Endothelial cell of umbilical vein (primary cell): ENCODE data around the gene PPP2R2C. TPM values are rescaled to one million over a fixed set of nuclear protein-coding genes. Genes with fewer than 3 reads are reported as not detected.

Source experiments
- BruUV-seq: library from RNA; stranded (reverse); fragments of 400-500 nt; replicated peaks from 2 replicates; lab custom pipeline; 2021; lab: Mats Ljungman, UMichigan
- CTCF ChIA-PET: fragments of 300-600, 350-600 bp; sonication (Branson Sonifier 250); formaldehyde crosslinking; loops from one replicate; lab custom pipeline; 2021; ENCODE audit warnings: antibody characterized with exemption, inconsistent platforms; lab: Charles Lee
- POLR2A ChIA-PET: fragments of 300-600, 350-600 bp; sonication (Branson Sonifier 250); formaldehyde crosslinking; loops from one replicate; lab custom pipeline; 2021; ENCODE audit warnings: antibody characterized with exemption, inconsistent platforms; lab: Charles Lee
- DNase-seq: peaks from one replicate; pipeline ENCODE4 v3.0.0-alpha.2; 2011; ENCODE audit warnings: low read depth, low spot score
- FAIRE-seq: peaks from 2 replicates; lab custom pipeline; 2011; peaks lifted over from hg19 to GRCh38; lab: Jason Lieb, UNC
- H2AFZ ChIP-seq: 2 replicates; pipeline ENCODE4 v1.6.0; 2012; ENCODE audit warnings: low read depth, low read length, control low read depth, inconsistent platforms
- H3K27ac ChIP-seq: 2 replicates; pipeline ENCODE4 v1.5.1; 2011; ENCODE audit warnings: low read depth, mild to moderate bottlenecking, control low read depth, low read length, moderate library complexity; ENCODE audit not compliant: insufficient read depth
- H3K27me3 ChIP-seq, 2 experiments: 2 replicates each; pipeline versions ENCODE4 v1.6.0 to v1.6.1; 2011; ENCODE audit warnings: low read length in 2 of 2, mixed read lengths in 1 of 2; ENCODE audit not compliant: control insufficient read depth in 2 of 2, insufficient read depth in 2 of 2
- H3K36me3 ChIP-seq, 2 experiments: 2 replicates in 1 of 2; 3 replicates in 1 of 2; pipeline ENCODE4 v1.5.1; 2011; ENCODE audit warnings: low read length in 2 of 2, mild to moderate bottlenecking in 1 of 2, moderate library complexity in 1 of 2; ENCODE audit not compliant: control insufficient read depth in 2 of 2, insufficient read depth in 2 of 2; ENCODE audit errors: extremely low read depth in 1 of 2
- H3K4me1 ChIP-seq: 3 replicates; pipeline ENCODE4 v1.5.1; 2011; ENCODE audit warnings: mild to moderate bottlenecking, low read length; ENCODE audit not compliant: control insufficient read depth, insufficient read depth; ENCODE audit errors: extremely low read depth
- H3K4me2 ChIP-seq: 2 replicates; pipeline ENCODE4 v1.6.1; 2011; ENCODE audit warnings: low read length, control low read depth, mixed read lengths; ENCODE audit not compliant: insufficient read depth
- H3K4me3 ChIP-seq, 3 experiments: fragments of 200-600 bp in 1 of 3; sonication (generic), shearing (Covaris generic) in 1 of 3; replicated peaks in 1 of 3; 2 replicates each; pipeline ENCODE4 v1.5.1; 2011 to 2016; ENCODE audit warnings: control low read depth in 3 of 3, low read length in 3 of 3, mild to moderate bottlenecking in 2 of 3, inconsistent platforms in 1 of 3, low read depth in 1 of 3, moderate library complexity in 1 of 3; ENCODE audit not compliant: insufficient read depth in 1 of 3
- H3K79me2 ChIP-seq: 2 replicates; pipeline ENCODE4 v1.6.0; 2012; ENCODE audit warnings: low read length, inconsistent platforms; ENCODE audit not compliant: control insufficient read depth, insufficient read depth
- H3K9ac ChIP-seq: replicated peaks from 2 replicates; pipeline ENCODE3; 2011; ENCODE audit warnings: low read length, control low read depth; ENCODE audit not compliant: insufficient read depth; ENCODE audit errors: extremely low read depth
- H3K9me1 ChIP-seq: replicated peaks from 3 replicates; pipeline ENCODE4 v1.6.0; 2011; ENCODE audit warnings: mild to moderate bottlenecking, low read length; ENCODE audit not compliant: control insufficient read depth, insufficient read depth; ENCODE audit errors: extremely low read depth
- H3K9me3 ChIP-seq: replicated peaks from 2 replicates; pipeline ENCODE4 v1.5.1; 2012; ENCODE audit warnings: low read length, inconsistent platforms; ENCODE audit not compliant: control insufficient read depth, insufficient read depth
- H4K20me1 ChIP-seq: replicated peaks from 2 replicates; pipeline ENCODE3; 2011; ENCODE audit warnings: mild to moderate bottlenecking, low read length; ENCODE audit not compliant: control insufficient read depth, insufficient read depth; ENCODE audit errors: extremely low read depth
- EZH2 ChIP-seq: IDR thresholded peaks from 2 replicates; pipeline ENCODE4 v1.6.1; 2012; ENCODE audit warnings: borderline replicate concordance, low read depth, mild to moderate bottlenecking, moderate library complexity, low read length, inconsistent platforms; ENCODE audit not compliant: severe bottlenecking
- FOS ChIP-seq: IDR thresholded peaks from 2 replicates; pipeline ENCODE4 v1.6.1; 2011; ENCODE audit warnings: mild to moderate bottlenecking, low read length, moderate library complexity, borderline replicate concordance; ENCODE audit not compliant: insufficient read depth
- GATA2 ChIP-seq: IDR thresholded peaks from 2 replicates; pipeline ENCODE4 v1.7.0; 2011; ENCODE audit warnings: low read depth, mild to moderate bottlenecking, moderate library complexity, mixed read lengths, low read length; ENCODE audit not compliant: insufficient read length, insufficient read depth
- JUN ChIP-seq: IDR thresholded peaks from 2 replicates; pipeline ENCODE4 v1.6.1; 2011; ENCODE audit warnings: borderline replicate concordance, low read depth; ENCODE audit not compliant: insufficient read length, insufficient read depth
- MYC ChIP-seq: IDR thresholded peaks from one replicate; pipeline ENCODE4 v1.6.1; 2011; ENCODE audit warnings: mild to moderate bottlenecking, low read depth, low read length
- POLR2A ChIP-seq: IDR thresholded peaks from 2 replicates; pipeline ENCODE4 v1.6.1; 2012; ENCODE audit warnings: low read depth, mild to moderate bottlenecking, control low read depth, low read length
- POLR2AphosphoS5 ChIP-seq: IDR thresholded peaks from 2 replicates; pipeline ENCODE4 v1.6.1; 2012; ENCODE audit warnings: low read depth, mild to moderate bottlenecking, control low read depth, low read length, moderate library complexity; ENCODE audit not compliant: insufficient read depth
- dilution Hi-C: fragments of 300-500 bp; cut with MboI; formaldehyde crosslinking; loops from one replicate; pipeline ENCODE4 v1.15.0; 2019; ENCODE audit warnings: low sequenced_read_pairs; ENCODE audit not compliant: extremely low pct_ligation_motif_present
- intact Hi-C: fragments of 100-400 bp; cut with micrococcal nuclease; formaldehyde crosslinking; loops from one replicate; pipeline ENCODE4 v1.10.0; 2022
- polyA plus RNA-seq, 4 experiments: library from polyadenylated mRNA; depleted of rRNA in 3 of 4; stranded (reverse) in 3 of 4; unstranded in 1 of 4; fragments of >200 nt; gene quantifications; 2 replicates each; pipeline versions ENCODE4 v1.2.1 to v1.2.3, GENCODE V29; 2011 to 2012; ENCODE audit warnings: missing spikeins in 1 of 4
- total RNA-seq: library from RNA; stranded (reverse); gene quantifications from 2 replicates; pipeline ENCODE4 v1.2.3, GENCODE V29; 2021
- TF ChIP-seq, protein P1 (sequence below), 2 donors: IDR thresholded peaks; 1 replicate in 1 of 2; 2 replicates in 1 of 2; pipeline ENCODE4 v1.5.1; 2011; ENCODE audit warnings: low read length in 2 of 2, mild to moderate bottlenecking in 2 of 2, moderate library complexity in 2 of 2, control low read depth in 1 of 2, inconsistent platforms in 1 of 2, low read depth in 1 of 2; ENCODE audit not compliant: insufficient read depth in 1 of 2; ENCODE audit errors: extremely low read depth in 1 of 2
- TF ChIP-seq, protein P2 (sequence below): IDR thresholded peaks from 2 replicates; pipeline ENCODE4 v1.6.1; 2011; ENCODE audit not compliant: insufficient read depth, insufficient read length

Gene PPP2R2C
- total and polyA plus RNA-seq, 2 donors (not counting 3 experiments of a cell fraction or from before 2014, with no cell fraction given): 0.03 to 0.09 TPM

DNA sequence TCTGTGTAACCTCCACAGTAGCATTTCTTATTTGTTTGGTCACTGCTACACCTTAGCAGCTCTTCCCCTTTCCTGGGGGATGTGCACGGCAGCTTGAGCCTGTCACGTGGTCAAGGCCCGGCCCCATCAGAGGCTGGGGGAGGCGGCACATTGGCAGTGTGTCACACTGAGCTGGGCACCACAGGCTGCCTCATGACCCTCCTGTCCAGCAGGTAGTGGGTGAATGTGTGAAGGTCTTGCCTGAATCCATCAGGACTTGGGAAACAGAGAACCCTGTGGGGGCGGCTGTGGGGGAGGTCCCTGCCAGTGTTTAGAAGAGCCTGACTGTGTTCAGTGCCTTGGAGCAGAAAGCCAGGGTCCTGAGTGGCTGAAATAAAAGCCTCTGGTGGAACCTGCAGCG lies 169.5 kb downstream of the PPP2R2C start:
- dilution Hi-C loops: no loop called here
- Histone ChIP-seq H3K27ac (no peak overlapping the region), H3K79me2 (no peaks in the 10 kb centered on the region), H3K9me1 (no peaks in the 10 kb centered on the region), H3K9ac (no peak overlapping the region), H3K27me3 (peaks cover 0 to 7% of the 10 kb centered on the region in 2 experiments), H3K36me3 (peaks cover 2 to 43% of the 10 kb centered on the region in 2 experiments), H3K9me3 (no peaks in the 10 kb centered on the region), H2AFZ (no peak overlapping the region), H3K4me2 (no peak overlapping the region), H4K20me1 (no peaks in the 10 kb centered on the region), H3K4me1 (no peaks in the 10 kb centered on the region), H3K4me3 (no peak overlapping the region)
- FAIRE-seq: no peak
- TF ChIP-seq GATA2: no peak
- TF ChIP-seq POLR2AphosphoS5: no peak
- TF ChIP-seq POLR2A: no peak
- TF ChIP-seq JUN: no peak
- TF ChIP-seq, protein P1, sequence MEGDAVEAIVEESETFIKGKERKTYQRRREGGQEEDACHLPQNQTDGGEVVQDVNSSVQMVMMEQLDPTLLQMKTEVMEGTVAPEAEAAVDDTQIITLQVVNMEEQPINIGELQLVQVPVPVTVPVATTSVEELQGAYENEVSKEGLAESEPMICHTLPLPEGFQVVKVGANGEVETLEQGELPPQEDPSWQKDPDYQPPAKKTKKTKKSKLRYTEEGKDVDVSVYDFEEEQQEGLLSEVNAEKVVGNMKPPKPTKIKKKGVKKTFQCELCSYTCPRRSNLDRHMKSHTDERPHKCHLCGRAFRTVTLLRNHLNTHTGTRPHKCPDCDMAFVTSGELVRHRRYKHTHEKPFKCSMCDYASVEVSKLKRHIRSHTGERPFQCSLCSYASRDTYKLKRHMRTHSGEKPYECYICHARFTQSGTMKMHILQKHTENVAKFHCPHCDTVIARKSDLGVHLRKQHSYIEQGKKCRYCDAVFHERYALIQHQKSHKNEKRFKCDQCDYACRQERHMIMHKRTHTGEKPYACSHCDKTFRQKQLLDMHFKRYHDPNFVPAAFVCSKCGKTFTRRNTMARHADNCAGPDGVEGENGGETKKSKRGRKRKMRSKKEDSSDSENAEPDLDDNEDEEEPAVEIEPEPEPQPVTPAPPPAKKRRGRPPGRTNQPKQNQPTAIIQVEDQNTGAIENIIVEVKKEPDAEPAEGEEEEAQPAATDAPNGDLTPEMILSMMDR (IDR thresholded peaks at IDR 0.05; ENCODE audit: extremely low read depth in 1 of 2, insufficient read depth in 1 of 2, low read depth in 1 of 2, low read length in 2 of 2): no peak
- no peak for TF ChIP-seq EZH2
- TF ChIP-seq, protein P2, sequence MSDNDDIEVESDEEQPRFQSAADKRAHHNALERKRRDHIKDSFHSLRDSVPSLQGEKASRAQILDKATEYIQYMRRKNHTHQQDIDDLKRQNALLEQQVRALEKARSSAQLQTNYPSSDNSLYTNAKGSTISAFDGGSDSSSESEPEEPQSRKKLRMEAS: no peak
- no peak for TF ChIP-seq MYC
- TF ChIP-seq FOS: no peak
- ChIA-PET CTCF (interaction anchor here (1.4 kb wide), 1 partner anchor 52 kb away, joined by 3 read pairs; no protein-coding TSS in a partner anchor), POLR2A (no interaction called here)
- intact Hi-C loops: no loop called here
- no peak for DNase-seq
- BruUV-seq: no TSS peak
